Limb (tissue), 2 donors: Measurements from ENCODE around the gene TRIM46.
"Not testable (repeated sequence)": the region's sequence is repeated elsewhere in the genome, so short reads cannot be mapped to it uniquely, and the experiment has no call there.

Source experiments
- DNase-seq, 2 donors: peaks; one replicate each; pipeline ENCODE4 v3.0.0-alpha.2; 2016; ENCODE audit errors: extremely low spot score in 2 of 2

Gene TRIM46

GRCh38 chr1:155137154-155137949, 36.3 kb upstream of the TRIM46 start:
- no peak for DNase-seq

GRCh38 chr1:155139895-155140629, 33.6 kb upstream of the TRIM46 start, which contains the start of gene DPM3:
TSS of gene DPM3 (minus strand) at chr1:155140531. CDS start at chr1:155140240, 291 bp downstream.
- peak; percentile 81 to 93 for DNase-seq

- no peak for DNase-seq
Observed at GRCh38 chr1:155140630-155140953, 33.1 kb upstream of the TRIM46 start.

- no peak for DNase-seq
Observed at GRCh38 chr1:155141749-155142148, 31.9 kb upstream of the TRIM46 start.

- DNase-seq, result no peak
Observed at GRCh38 chr1:155145491-155145890, 28.2 kb upstream of the TRIM46 start.

- DNase-seq, result not testable (repeated sequence)
Observed at GRCh38 chr1:155155996-155156643, 17.5 kb upstream of the TRIM46 start.

GRCh38 chr1:155158991-155159390, 14.7 kb upstream of the TRIM46 start:
- no peak for DNase-seq

- no peak for DNase-seq
Observed at GRCh38 chr1:155160128-155160527, 13.5 kb upstream of the TRIM46 start.

- DNase-seq, result not testable (repeated sequence)
Observed at GRCh38 chr1:155162631-155163030, 11.0 kb upstream of the TRIM46 start.

- not testable (repeated sequence) for DNase-seq
Observed at GRCh38 chr1:155163785-155164184, 9.9 kb upstream of the TRIM46 start.

GRCh38 chr1:155164625-155165024, 9.0 kb upstream of the TRIM46 start:
- DNase-seq, result not testable (repeated sequence)

- DNase-seq, result no peak
Observed at GRCh38 chr1:155166051-155166470, 7.6 kb upstream of the TRIM46 start.

- DNase-seq, result peak; percentile 21 to 72
Observed at GRCh38 chr1:155166471-155167165, 7.0 kb upstream of the TRIM46 start.

GRCh38 chr1:155167166-155168104, 6.2 kb upstream of the TRIM46 start:
- DNase-seq, result peak; percentile 85 to 87

- DNase-seq, result not testable (repeated sequence)
Observed at GRCh38 chr1:155168105-155168445, 5.6 kb upstream of the TRIM46 start.

- no peak for DNase-seq
Observed at GRCh38 chr1:155168456-155169210, 5.0 kb upstream of the TRIM46 start.

GRCh38 chr1:155169541-155169940, 4.1 kb upstream of the TRIM46 start:
- DNase-seq, result no peak

- DNase-seq, result no peak
Observed at GRCh38 chr1:155170101-155170785, 3.4 kb upstream of the TRIM46 start.

- DNase-seq, result no peak
Observed at GRCh38 chr1:155170806-155171205, 2.8 kb upstream of the TRIM46 start.
